ENCODE results near the gene PPP6R3.
"Not testable (repeated sequence)": the region's sequence is repeated elsewhere in the genome, so short reads cannot be mapped to it uniquely, and the experiment has no call there.

The PPP6R3 gene

GRCh38 chr11:68528630-68529029 lies 68.1 kb downstream of the PPP6R3 start:
- no peak for FAIRE-seq

DNA sequence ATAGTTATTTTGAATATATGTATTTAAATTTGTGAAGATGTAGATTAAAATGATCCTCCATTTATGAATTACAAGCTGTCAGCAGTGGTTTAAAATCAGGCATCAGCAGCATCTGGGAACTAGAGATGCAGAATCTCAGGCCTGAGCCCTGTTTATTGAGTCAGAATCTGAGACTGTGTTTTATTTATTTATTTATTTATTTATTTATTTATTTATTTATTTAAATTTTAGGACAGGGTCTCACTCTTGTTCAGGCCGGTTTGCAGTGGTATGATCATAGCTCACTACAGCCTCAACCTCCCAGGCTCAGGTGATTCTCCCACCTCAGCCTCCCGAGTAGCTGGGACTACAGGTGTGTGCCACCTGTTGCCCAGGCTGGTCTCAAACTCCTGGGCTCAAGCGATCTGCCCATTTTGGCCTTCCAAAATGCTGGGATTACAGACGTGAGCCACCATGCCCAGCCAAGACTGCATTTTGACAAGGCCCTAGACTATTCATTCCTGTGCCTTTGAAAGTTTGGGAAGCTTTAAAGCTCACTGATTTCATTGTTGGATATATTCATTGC lies 70.7 kb downstream of the PPP6R3 start:
- no peak for FAIRE-seq

DNA sequence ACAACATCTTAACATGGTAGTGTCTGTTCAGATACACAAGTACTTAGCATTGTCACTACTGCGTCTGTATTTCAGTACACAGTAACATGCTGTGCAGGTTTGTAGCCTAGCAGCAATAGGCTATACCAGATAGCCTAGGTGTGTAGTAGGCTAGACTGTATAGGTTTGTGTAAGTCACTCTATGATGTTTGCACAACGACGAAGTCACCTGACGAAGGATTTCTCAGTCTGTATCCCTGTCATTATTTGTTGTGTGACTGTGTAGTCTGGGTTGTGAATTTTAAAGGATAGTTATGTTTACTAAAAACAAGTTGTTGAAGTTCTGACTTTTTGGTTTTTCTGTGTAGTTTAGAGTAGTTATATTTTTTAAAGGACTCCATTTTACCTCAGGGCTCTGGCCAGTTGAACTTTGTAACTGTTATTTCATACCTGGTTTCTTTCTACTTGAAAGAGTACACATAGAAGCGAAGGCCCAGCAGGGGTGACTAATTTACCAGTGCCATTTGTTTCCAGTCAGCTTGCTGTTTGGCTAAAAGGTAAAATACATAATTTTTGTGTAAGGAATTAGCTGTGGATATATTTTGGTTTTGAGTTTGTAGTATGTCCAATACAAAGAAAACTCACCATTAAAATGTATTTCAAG lies 72.3 kb downstream of the PPP6R3 start:
- no peak for FAIRE-seq

- no peak for FAIRE-seq
These were observed 73.4 kb downstream of the PPP6R3 start for GRCh38 chr11:68533945-68534344.

- no peak for FAIRE-seq
These were observed 74.5 kb downstream of the PPP6R3 start for GRCh38 chr11:68535098-68535497.

DNA sequence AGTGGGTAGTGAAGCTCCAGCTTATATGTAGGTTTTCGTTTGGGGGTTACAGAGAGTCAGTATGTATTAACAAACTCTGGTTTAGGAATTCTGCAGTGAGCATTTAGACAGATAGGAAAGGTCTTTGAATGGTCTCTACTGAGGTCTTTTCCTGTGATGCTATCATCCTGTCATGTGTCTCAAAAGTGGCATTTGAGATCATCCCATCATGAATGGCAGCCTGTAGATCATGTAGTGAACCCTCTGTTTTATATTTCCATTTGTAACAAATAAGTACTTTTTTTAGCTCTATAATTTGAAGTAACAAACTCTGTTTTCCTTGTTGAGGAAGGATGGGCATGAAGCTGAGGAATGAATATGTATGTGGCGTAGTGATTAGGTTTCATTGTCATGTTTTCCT lies 76.2 kb downstream of the PPP6R3 start:
- FAIRE-seq: no peak

DNA sequence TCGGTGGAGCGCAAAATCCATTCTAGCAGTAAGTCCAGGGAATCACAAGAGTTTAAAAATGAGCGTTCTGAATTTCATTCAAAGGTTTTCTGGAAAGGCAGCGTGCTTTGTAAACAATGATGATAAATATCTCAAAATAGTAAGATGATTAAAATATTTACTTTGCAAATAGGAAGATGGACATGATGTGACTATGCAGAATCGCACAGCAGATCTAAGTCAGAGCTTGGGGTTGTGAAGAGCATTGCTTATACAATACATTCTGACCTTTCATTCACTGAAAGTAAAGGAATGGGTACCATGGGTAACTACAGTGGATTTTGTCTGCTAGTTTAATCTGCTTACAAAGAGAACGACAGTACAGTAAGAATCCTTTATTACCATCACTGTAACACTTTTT lies 77.5 kb downstream of the PPP6R3 start:
- no peak for FAIRE-seq

DNA sequence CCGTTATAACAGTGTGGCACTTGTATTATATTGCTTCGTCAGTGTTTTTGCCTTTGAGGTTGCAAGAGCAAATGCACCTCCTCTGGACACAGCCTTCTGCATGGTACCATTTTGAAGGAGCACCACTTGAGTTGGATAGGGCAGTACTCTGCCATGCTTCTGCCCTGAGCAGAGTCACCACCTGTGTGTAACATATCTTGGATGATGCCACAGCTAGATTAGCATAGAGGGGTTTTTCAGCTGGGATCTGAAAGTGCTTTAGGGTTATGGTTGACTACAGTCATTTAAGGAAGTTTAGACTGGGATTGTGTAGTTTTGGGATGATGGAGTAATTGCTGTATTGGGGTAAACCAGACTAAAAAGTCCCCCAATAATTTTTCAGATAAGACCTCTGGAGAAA lies 78.8 kb downstream of the PPP6R3 start:
- no peak for FAIRE-seq

GRCh38 chr11:68540504-68540903 lies 80.0 kb downstream of the PPP6R3 start:
- not testable (repeated sequence) for FAIRE-seq

DNA sequence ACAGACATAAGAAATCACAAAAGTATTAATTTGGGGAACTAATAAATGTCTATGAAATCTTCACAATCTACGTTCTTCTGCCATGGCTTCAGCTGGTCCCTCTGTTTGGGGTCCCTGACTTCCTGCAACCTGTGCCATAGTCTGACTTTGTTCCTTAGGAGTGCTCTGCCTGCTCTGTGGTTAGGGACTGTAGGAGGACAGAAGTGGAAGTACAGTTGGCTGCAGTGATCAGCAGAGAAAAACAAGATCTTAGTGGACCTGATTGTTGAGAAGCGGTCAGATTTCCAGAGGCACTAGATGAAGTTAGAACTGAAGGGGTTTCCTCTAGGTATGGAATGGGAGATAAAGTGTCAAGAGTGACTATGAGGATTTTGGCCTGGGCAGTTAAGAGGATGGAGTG lies 80.6 kb downstream of the PPP6R3 start:
- FAIRE-seq: no peak

DNA sequence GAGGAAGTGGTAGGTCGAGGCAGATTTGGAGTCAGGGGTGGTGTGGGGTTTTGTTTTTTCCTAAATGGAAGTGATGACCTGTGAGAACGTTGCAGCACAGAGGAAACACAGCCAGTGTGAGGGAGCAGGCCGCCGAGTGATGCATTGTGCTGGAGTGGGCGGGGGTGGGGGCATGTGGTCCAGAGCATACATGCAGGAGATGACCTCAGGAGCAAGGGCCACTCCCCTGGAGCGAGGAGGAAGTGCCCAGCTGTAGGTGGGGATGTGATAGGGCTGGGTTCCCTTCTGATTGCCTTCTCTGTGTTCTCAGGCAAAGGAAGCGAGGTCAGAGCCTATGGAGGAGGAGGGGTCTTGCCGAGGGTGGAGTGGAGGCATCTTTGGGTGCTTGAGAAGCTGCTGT lies 81.4 kb downstream of the PPP6R3 start:
- FAIRE-seq: no peak

GRCh38 chr11:68542617-68543016 lies 82.1 kb downstream of the PPP6R3 start:
- FAIRE-seq: no peak

DNA sequence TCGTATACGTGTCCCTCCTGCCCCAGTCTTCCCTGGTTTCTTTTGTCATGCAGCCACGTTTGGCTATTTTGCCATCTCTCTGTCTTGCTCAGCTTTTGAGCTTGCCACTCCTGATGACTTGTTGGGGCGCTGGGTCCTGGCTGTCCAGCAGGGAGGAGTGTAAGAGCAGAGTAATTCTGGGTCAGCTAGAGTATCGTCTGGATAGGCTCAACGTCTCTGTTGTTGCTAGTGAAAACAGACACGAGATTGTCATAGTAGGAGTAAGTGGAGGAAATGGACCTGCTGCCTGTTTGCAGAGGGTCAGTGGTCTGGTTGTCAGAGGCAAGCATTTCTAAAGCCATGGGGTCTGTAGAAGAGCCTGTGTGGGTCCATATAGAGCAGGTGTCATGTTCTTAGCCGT lies 83.0 kb downstream of the PPP6R3 start:
- no peak for FAIRE-seq

GRCh38 chr11:68545347-68545746 lies 84.8 kb downstream of the PPP6R3 start:
- FAIRE-seq: no peak

DNA sequence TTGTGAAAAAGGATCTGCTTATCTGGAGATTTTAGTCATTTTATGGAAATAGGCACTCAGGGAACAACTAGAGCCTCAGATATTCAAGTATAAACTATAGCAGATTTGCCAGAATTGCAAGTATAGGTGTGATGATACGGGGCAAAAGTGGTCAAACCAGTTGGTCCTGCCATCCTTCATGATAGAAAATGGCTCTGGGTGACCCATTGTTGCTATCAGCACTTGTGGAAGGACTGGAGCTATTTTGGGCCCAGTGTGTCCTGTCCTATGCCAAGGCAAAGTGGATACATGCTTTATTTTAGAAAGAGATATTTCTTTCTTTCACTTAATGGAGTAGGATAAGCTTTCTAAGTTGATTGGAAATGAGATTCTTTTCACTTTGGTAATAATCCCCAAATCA lies 85.2 kb downstream of the PPP6R3 start:
- FAIRE-seq: no peak

DNA sequence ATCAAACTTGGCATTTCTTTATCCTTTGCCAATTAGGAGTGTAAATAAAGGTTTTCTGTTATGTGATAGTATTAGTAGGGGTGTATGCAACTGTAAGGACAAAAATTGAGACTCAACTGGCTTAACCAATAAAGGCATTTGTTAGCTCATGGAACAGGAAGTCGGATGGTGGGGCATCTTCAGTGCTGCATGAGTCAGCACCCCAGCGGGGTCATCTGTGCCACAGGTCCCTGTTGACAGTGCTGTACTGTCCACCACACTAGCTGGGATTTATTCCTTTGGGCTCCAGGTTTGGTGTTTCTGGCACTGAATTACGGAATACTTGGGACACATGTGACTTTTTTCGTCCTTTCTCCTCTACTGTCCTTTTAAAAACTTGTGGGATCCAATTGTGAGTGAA lies 86.0 kb downstream of the PPP6R3 start:
- FAIRE-seq: no peak

- FAIRE-seq: no peak
These were observed 89.4 kb downstream of the PPP6R3 start for GRCh38 chr11:68549789-68550484.

GRCh38 chr11:68550485-68550817 lies 89.9 kb downstream of the PPP6R3 start:
- no peak for FAIRE-seq

DNA sequence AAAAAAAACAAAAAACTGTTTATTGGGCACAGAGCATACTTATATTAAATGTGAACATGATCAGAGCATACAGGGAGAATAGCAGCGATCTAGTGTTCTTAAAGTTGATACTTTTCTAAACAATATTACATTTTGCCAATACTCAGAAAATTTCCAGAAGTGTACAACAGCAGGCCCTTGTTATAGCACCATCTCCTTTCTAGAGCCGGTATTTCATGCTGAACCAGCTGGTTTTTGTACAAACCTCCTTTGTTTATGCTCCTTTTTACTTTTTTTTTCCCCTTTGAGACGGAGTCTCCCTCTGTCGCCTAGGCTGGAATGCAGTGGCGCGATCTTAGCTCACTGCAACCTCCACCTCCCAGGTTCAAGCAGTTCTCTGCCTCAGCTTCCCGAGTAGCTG lies 90.7 kb downstream of the PPP6R3 start:
- no peak for FAIRE-seq

DNA sequence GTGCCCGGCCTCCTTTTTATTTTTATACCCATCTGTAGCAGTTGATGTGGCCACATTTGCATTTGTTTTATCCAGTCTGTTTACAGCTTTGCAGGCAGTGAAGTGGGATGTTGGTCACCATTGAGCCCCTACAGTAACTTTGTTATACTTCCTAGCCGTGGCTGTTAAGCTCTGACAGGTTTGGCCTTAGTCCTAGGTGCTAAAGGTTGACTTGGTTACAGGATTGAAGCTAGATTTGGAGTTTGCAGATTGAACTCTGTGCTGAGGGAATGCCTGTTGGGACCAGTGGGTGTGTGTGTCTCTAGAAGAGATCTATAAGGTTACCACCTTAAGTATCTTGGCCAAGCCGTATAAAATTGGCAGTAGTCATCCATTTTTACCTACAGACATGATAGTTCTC lies 91.2 kb downstream of the PPP6R3 start:
- no peak for FAIRE-seq

- FAIRE-seq: no peak
These were observed 92.0 kb downstream of the PPP6R3 start for GRCh38 chr11:68552542-68552941.

DNA sequence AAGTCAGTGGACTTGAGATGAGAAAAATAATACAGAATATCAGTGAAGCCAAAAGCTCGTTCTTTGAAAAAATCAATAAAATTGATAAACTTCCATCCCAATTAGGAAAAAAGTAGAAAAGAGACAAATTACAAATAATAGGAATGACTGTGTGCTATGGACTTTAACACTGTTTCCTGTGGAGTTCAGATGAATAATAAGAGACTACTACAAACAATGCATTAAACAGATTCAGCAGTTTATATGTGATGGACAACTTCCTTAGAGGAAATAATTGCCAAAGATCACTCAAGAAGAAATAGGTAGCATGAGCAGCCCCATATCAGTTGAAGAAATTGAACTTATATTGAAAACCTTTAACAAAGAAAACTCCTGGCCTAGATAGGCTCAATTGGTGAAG lies 99.7 kb downstream of the PPP6R3 start:
- no peak for FAIRE-seq

DNA sequence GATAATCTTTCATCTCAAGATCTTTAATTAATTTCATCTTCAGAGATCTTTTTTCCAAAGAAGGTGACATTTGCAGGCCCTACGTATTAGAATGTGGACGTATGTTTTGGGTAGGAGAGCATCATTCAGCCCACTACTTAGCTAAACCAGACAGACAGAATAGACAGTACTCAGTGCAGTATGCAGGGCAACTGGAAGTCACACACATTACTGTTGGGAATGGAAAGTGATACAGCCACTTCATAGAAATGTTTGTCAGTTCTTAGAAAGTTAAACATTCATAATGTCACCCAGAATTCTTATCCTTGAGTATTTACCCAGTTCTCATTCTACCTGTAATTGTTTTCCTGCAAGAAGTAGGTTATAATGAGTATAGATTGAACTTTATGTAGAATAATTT lies 102.9 kb downstream of the PPP6R3 start:
- no peak for FAIRE-seq

DNA sequence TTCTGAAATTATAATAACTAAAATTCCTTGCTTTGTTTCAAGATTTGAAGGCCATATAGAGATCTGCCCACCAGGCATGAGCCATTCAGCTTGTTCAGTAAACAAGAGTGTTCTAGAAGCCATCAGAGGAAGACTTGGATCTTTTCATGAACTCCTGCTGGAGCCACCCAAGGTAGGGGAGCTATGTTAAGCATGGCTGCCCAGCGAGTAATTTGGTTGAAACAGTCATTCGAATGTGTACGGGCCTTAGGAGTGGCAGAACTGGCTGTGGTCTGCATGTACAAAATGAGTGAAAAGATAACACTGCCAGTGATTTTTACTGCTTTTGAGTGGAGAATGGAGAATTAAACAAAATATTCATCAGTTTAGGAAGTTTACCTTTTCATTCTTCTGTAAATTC lies 103.7 kb downstream of the PPP6R3 start:
- no peak for FAIRE-seq

- no peak for FAIRE-seq
These were observed 105.2 kb downstream of the PPP6R3 start for GRCh38 chr11:68565768-68566167.

Measured in A204.1 (cell line).